ENCODE measurements around the gene MARS1.
"Not testable (repeated sequence)": the region's sequence is repeated elsewhere in the genome, so short reads cannot be mapped to it uniquely, and the experiment has no call there.

The MARS1 gene

GRCh38 chr12:57549203-57549908 is 61.5 kb downstream of the MARS1 start:
- in situ Hi-C loops (cut with MboI; ENCODE audit: low sequenced_read_pairs), result no loop called here
- Histone ChIP-seq H3K4me1 (peaks cover 18% of the 10 kb centered on the region), H3K27me3 (ENCODE audit: low read depth) (0 out of 2 replicates have a peak, but pooled peaks cover 2% of the 10 kb centered on the region), H3K36me3 (replicated peaks) (peaks cover 7% of the 10 kb centered on the region; the same call in 1 of the 2 replicates), H3K4me3 (no peak overlapping the region), H3K9me3 (no peaks in the 10 kb centered on the region)
- no peak for DNase-seq (ENCODE audit: low spot score in 2 of 2)

- H3K4me3 ChIP-seq, result peak within 1 kb of the TSS; percentile 8; the same call in 1 of the 2 replicates
- H3K4me1 ChIP-seq, result peaks cover 16% of the 10 kb centered on the region
- DNase-seq (ENCODE audit: low spot score in 2 of 2), result peak in 1 of 2 experiments; percentile 48
- in situ Hi-C loops (cut with MboI; ENCODE audit: low sequenced_read_pairs), result no loop called here
- H3K27me3 ChIP-seq (ENCODE audit: low read depth), result 0 out of 2 replicates have a peak, but pooled peaks cover 2% of the 10 kb centered on the region
- no peaks in the 10 kb centered on the region for H3K9me3 ChIP-seq
- H3K36me3 ChIP-seq (replicated peaks), result peaks cover 6% of the 10 kb centered on the region; the same call in 1 of the 2 replicates
Observed at GRCh38 chr12:57549909-57550640, 62.2 kb downstream of the MARS1 start, which contains the start of gene KIF5A. KIF5A (plus strand) TSS chr12:57550044; CDS start chr12:57550272, 228 bp downstream.

GRCh38 chr12:57550641-57551549 is 63.0 kb downstream of the MARS1 start:
- peaks cover 8% of the 10 kb centered on the region for H3K4me1 ChIP-seq
- no peaks in the 10 kb centered on the region for H3K9me3 ChIP-seq
- H3K27me3 ChIP-seq (ENCODE audit: low read depth), result 0 out of 2 replicates have a peak, but pooled peaks cover 2% of the 10 kb centered on the region
- no peak overlapping the region for H3K4me3 ChIP-seq
- H3K36me3 ChIP-seq (replicated peaks), result no peaks in the 10 kb centered on the region
- in situ Hi-C loops (cut with MboI; ENCODE audit: low sequenced_read_pairs), result no loop called here
- no peak for DNase-seq (ENCODE audit: low spot score in 2 of 2)

DNA sequence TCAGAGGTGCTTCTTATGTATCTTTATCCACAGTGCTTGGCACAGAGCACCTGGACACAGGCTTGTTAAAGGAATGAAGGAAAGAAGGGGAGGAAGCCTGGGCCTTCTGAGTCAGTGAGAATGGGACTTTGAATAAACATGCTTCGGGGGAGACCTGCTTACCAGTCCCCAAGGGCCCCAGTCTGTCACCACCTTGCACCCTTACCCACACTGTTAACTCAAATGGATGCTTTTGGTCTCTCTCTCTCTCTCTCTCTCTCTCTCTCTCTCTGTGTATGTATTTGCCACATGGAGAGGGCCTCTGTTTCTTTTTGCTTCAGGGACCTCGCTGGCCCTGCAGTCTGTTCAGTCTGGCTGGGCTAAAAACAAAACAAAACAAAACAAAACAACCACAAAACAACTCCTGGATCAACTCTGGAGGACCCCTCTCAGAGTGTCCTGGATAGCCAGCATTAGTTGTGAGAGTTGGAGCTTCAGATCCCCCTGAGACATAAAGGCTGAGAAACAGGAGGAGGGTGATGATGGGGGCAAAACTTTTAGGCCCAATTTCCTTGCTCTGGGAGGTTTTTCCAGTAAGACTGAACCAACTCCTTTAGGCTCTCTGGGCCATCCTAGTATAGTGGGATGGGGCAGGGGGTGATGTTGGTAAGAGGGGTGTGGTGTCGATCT is 63.9 kb downstream of the MARS1 start:
- no peak for DNase-seq (ENCODE audit: low spot score in 2 of 2)
- in situ Hi-C loops (cut with MboI; ENCODE audit: low sequenced_read_pairs), result no loop called here
- no peaks in the 10 kb centered on the region for H3K9me3 ChIP-seq
- 0 out of 2 replicates have a peak, but pooled peaks cover 2% of the 10 kb centered on the region for H3K27me3 ChIP-seq (ENCODE audit: low read depth)
- peaks cover 4% of the 10 kb centered on the region for H3K4me1 ChIP-seq
- H3K36me3 ChIP-seq (replicated peaks), result no peaks in the 10 kb centered on the region
- H3K4me3 ChIP-seq, result no peak overlapping the region

GRCh38 chr12:57552306-57552651 is 64.4 kb downstream of the MARS1 start:
- Histone ChIP-seq H3K9me3 (no peaks in the 10 kb centered on the region), H3K4me1 (peaks cover 4% of the 10 kb centered on the region), H3K36me3 (replicated peaks) (no peaks in the 10 kb centered on the region), H3K4me3 (no peak overlapping the region), H3K27me3 (ENCODE audit: low read depth) (0 out of 2 replicates have a peak, but pooled peaks cover 2% of the 10 kb centered on the region)
- DNase-seq (ENCODE audit: low spot score in 2 of 2), result no peak
- in situ Hi-C loops (cut with MboI; ENCODE audit: low sequenced_read_pairs), result no loop called here

DNA sequence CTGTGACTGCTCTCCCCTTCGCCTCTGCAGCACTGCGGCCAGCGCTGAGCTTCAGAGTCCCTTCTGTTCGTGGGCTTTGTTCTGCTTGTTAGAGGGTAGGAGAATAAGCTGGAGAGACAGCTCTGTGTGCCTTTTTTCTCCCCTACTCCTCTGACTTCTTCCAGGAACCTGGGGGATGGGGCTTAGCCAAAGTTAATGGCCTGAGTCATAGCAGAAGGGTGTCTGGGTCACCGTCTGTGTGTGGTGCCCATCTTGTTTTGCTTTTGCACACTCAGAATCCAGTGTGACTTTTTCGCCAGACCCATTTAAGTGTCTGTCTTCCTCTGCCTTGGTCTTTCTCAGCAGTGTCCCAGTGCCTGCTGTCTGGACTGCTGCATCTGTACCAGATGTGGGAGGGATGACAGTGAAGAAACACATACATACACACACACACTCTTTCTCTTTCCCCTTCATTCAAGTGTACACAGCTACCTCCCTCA is 65.0 kb downstream of the MARS1 start:
- no peak for DNase-seq (ENCODE audit: low spot score in 2 of 2)
- H3K27me3 ChIP-seq (ENCODE audit: low read depth), result no peaks in the 10 kb centered on the region
- no peaks in the 10 kb centered on the region; the same call in 1 of the 2 replicates for H3K4me1 ChIP-seq
- in situ Hi-C loops (cut with MboI; ENCODE audit: low sequenced_read_pairs), result no loop called here
- H3K4me3 ChIP-seq, result no peak overlapping the region
- H3K9me3 ChIP-seq, result no peaks in the 10 kb centered on the region
- no peaks in the 10 kb centered on the region for H3K36me3 ChIP-seq (replicated peaks)

- Histone ChIP-seq H3K4me1 (no peaks in the 10 kb centered on the region; the same call in 1 of the 2 replicates), H3K4me3 (no peak overlapping the region), H3K9me3 (no peaks in the 10 kb centered on the region), H3K27me3 (ENCODE audit: low read depth) (no peaks in the 10 kb centered on the region), H3K36me3 (replicated peaks) (no peaks in the 10 kb centered on the region)
- in situ Hi-C loops (cut with MboI; ENCODE audit: low sequenced_read_pairs), result no loop called here
- DNase-seq (ENCODE audit: low spot score in 2 of 2), result no peak
Observed at GRCh38 chr12:57553343-57554202, 65.7 kb downstream of the MARS1 start.

GRCh38 chr12:57554453-57554852 is 66.6 kb downstream of the MARS1 start:
- no peak for DNase-seq (ENCODE audit: low spot score in 2 of 2)
- in situ Hi-C loops (cut with MboI; ENCODE audit: low sequenced_read_pairs), result no loop called here
- no peaks in the 10 kb centered on the region; the same call in 1 of the 2 replicates for H3K4me1 ChIP-seq

GRCh38 chr12:57554897-57555296 is 67.0 kb downstream of the MARS1 start:
- Histone ChIP-seq H3K27me3 (ENCODE audit: low read depth) (no peaks in the 10 kb centered on the region), H3K9me3 (no peaks in the 10 kb centered on the region), H3K36me3 (replicated peaks) (no peaks in the 10 kb centered on the region), H3K4me1 (no peaks in the 10 kb centered on the region; the same call in 1 of the 2 replicates), H3K4me3 (no peak overlapping the region)
- in situ Hi-C loops (cut with MboI; ENCODE audit: low sequenced_read_pairs), result no loop called here
- no peak for DNase-seq (ENCODE audit: low spot score in 2 of 2)

More at GRCh38 chr12:57554453-57554852, 66.6 kb downstream of the MARS1 start:
- no peaks in the 10 kb centered on the region for H3K36me3 ChIP-seq (replicated peaks)
- H3K9me3 ChIP-seq, result no peaks in the 10 kb centered on the region
- no peaks in the 10 kb centered on the region for H3K27me3 ChIP-seq (ENCODE audit: low read depth)
- no peak overlapping the region for H3K4me3 ChIP-seq

GRCh38 chr12:57558864-57559263 is 71.0 kb downstream of the MARS1 start:
- no peak for DNase-seq (ENCODE audit: low spot score in 2 of 2)
- no peaks in the 10 kb centered on the region for H3K9me3 ChIP-seq
- in situ Hi-C loops (cut with MboI; ENCODE audit: low sequenced_read_pairs), result no loop called here
- no peaks in the 10 kb centered on the region for H3K36me3 ChIP-seq (replicated peaks)
- H3K27me3 ChIP-seq (ENCODE audit: low read depth), result peaks cover 18% of the 10 kb centered on the region
- H3K4me3 ChIP-seq, result no peak overlapping the region
- no peaks in the 10 kb centered on the region for H3K4me1 ChIP-seq

DNA sequence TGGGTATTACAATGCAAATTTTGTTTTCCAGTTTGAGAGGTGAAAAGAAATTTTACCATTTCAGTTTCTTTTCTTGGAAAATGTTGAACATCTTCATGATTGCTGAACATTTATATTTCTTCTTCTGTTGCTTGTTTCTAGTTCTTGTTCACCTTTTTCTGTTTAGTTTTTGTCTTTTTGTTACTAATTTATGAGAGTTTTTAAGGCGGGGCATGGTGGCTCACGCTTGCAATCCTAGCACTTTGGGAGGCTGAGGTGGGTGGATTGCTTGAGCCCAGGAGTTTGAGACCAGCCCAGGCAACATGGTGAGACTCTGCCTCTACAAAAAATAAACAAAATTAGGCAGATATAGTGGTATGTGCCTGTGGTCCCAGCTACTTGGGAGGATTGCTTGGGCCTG is 72.6 kb downstream of the MARS1 start:
- Histone ChIP-seq H3K27me3 (ENCODE audit: low read depth) (peaks cover 21% of the 10 kb centered on the region), H3K4me3 (no peak overlapping the region), H3K9me3 (no peaks in the 10 kb centered on the region), H3K4me1 (no peaks in the 10 kb centered on the region), H3K36me3 (replicated peaks) (no peaks in the 10 kb centered on the region)
- DNase-seq (ENCODE audit: low spot score in 2 of 2), result no peak
- in situ Hi-C loops (cut with MboI; ENCODE audit: low sequenced_read_pairs), result no loop called here

DNA sequence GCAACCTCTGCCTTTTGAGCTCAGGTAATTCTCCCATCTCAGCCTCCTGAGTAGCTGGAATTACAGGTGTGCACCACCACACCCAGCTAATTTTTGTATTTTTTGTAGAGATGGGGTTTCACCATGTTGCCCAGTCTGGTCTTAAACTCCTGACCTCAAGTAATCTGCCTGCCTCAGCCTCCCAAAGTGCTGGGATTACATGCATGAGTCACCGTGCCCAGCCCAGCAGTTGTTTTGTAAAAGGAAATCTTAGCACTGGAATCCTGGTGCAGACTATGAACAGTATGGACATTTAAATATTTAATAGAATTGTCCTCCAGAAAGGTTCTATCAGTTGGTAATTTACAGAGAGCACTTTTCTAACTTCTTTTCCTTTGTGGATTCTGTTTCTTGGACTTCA is 73.2 kb downstream of the MARS1 start:
- H3K9me3 ChIP-seq; H3K4me3 ChIP-seq; H3K36me3 ChIP-seq (replicated peaks); DNase-seq (ENCODE audit: low spot score in 2 of 2); H3K4me1 ChIP-seq; in situ Hi-C loops (cut with MboI; ENCODE audit: low sequenced_read_pairs): not testable (repeated sequence)
- peaks cover 21% of the 10 kb centered on the region for H3K27me3 ChIP-seq (ENCODE audit: low read depth)
